GM21619 (cell line): ENCODE results near the gene UTF1.
"Not testable (repeated sequence)": the region's sequence is repeated elsewhere in the genome, so short reads cannot be mapped to it uniquely, and the experiment has no call there.

Experiments
- ATAC-seq: cut with Tn5 transposase; IDR thresholded peaks from one replicate; pipeline ENCODE4 v1.9.1; 2021; ENCODE audit not compliant: unreplicated experiment

Gene UTF1

DNA sequence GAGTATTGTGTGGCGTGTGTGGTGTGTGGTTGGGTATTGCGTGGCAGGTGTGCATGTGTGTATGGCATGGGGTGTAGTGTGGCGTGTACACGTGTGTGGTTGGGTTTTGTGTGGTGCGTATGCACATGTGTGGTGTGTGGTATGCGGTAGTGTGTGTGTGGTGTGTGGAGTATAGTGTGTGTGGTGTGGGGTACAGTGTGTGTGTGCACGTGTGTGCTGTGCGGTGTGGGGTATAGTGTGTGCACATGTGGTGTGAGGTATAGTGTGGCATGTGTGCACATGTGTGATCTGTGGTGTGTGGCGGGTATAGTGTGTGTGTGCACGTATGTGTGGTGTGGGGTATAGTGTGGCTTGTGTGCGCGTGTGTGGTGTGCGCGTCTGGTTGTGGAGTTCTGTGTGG is 20.9 kb upstream of the UTF1 start:
- no peak for ATAC-seq

DNA sequence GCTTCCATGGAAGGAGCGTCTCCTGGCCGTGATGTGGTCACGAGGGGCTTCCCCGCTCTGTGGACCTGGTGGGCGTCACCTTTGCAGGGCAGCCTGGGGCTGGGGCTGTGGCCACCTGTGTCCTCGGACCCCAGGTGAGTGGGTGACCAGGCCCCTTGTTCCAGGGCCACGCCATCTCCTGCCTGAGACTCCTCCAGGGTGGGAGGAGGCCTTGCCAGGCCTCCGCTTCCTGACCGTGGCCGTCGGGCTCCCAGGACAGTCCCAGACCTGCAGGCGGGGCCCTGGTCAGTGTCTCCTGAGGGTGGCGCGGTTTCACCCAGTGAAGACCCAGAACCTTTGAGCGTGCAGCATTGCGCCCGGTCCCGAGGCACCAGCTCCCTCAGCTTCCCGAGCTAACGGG is 20.4 kb upstream of the UTF1 start:
- ATAC-seq, result no peak

DNA sequence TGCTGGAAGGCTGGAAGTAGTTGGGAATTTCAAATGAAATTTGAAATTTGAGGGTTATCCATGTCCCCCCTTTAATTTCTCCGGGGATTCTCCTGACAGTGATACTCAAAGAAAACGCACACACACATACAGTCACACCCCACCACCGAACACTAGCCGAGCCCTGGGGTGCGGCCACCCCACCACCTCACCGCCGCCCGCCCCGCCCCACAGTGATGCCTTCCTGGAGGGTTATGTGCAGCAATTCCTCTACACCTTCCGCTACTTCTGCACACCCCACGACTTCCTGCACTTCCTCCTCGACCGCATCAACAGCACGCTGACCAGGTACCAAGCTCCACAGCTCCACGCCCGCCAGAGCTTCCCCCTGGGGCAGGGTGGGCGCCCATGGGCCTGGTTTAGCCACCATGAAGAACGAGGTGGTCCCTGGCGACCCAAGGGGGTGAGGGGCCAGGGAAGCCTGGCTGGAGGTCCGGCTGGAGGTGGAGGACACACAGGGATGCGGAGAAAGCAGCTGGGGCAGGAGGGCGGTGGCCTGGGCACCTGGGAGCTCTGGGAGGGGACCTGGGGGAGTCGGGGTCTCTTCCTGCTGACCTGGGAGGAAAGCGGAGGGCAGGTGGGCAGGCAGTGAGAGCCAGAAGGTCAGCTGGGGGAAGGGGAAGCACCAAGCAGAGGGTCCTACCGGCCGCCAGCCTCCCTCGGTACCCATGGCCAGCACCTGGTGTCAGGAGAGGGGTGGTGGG is 19.4 kb upstream of the UTF1 start:
- ATAC-seq, result no peak

DNA sequence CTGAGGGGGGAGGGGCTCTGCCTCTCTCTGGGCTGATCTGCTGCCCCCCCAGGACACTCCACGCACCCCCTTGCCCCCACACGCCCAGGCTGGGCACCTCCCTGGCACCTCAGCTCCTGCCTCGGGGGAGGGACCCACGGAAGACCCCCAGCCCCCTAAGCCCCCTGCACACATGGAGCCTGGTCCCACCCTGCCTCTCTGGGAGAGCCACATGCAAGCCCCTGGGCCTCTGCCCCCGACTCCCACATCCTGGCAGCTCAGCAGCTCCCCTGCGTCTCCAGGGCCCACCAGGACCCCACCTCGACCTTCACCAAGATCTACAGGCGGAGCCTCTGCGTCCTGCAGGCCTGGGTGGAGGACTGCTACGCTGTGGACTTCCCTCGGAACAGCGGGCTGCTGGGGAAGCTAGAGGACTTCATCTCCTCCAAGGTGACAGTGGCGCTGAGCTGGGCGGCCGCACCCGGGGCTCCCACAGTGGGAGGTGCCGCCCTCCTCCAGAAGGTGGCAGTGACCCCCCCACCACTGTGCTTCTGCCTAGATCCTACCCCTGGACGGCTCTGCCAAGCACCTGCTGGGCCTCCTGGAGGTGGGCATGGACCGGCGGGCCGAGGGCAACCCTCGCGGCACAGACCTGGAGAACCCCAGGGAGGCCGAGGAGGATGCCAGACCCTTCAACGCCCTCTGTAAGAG is 18.7 kb upstream of the UTF1 start:
- no peak for ATAC-seq

DNA sequence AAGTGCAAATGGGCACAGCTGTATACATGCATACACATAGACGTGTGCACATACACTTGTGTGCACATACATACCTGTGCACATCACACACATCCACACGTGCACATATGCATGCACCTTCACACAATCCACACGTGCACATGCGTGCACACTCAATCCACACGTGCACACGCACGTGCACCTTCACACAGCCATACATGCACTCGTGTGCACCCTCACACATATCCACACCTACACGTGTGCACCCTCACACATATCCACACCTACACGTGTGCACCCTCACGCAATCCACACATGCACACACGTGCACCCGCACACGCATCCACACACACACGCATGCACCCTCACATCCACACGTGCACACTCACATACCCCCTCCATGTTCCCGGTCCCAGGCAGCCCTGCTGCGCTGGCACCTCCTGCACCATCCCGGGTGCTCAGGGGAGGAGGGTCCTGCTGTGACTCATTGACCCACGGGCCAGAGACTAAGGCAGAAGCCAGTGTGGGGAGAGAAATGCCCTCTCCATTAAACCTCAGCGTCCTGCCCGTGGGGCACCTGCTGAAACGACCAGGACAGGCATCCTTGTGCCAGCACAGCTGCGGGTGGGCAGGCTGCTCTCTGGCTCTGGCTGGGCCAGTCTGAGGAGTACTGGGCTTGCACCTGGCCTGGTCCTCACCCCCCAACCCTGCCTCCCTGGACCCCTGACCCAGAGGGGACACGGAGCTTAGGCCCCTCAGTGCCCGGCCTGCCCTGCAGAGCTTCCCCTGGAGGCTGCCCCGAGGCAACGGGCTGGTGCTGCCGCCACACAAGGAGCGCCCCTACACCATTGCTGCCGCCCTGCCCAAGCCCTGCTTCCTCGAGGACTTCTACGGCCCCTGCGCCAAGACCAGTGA is 17.8 kb upstream of the UTF1 start:
- ATAC-seq, result no peak

DNA sequence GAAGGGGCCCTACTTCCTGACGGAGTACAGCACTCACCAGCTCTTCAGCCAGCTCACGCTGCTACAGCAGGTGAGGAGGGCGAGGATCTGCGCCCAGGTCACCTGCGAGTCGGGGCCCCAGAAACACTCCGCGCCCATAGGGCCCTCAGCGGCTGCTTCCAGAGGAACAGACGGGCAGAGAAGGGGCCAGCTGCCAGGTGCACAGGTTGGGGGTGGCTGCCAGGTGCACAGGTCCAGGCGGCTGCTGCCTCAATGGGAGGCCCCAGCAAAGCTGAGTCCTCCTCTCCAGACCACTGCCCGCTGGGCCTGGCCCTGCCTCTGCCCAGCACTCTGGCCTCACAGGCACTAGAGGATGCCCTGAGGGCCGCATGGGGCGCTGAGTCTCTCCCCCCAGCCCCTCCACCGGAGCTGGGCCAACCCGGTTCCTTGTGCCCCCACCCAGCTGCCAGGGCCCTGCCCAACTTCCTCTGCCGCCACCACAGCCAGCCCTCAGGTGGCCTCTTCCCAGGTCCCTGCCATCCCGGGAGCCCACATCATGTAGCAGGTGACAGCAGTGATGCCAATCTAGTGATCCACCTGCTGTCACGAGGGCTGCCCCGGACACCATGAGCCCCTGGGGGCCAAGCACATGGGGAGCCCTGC is 17.0 kb upstream of the UTF1 start:
- ATAC-seq, result no peak

DNA sequence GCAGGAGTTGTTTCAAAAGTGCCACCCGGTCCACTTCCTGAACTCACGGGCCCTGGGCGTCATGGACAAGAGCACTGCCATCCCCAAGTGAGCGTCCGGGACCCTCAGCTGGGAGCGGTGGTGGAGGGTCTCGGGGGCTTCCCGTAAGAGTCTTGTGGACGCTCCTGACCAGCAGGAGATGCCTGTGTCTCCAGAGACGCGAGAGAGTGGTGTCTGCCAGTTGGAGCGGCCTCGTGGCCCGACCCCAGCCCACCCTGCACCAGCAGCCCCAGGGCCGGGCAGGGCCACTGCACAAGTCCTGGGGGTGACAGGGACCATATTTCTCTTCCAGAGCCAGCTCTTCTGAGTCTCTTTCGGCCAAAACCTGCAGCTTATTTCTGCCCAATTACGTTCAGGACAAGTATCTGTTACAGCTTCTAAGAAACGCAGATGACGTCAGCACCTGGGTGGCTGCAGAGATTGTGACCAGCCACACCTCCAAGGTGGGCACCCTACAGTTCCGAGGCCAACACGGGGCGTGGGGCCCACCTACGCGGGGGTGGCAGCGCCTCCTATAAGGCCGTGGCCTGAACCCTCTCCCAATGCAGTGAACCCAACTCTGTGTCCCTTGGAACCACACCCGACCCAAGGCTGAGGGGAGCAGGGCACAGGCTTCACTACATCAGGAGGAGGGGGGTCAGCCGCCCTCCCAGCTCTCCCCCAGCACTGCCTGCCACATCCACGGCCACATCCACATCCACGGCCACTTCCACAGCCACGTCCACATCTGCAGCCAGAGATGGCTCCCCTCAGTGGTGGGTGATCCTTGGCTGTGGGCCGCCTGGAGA is 16.2 kb upstream of the UTF1 start:
- no peak for ATAC-seq

DNA sequence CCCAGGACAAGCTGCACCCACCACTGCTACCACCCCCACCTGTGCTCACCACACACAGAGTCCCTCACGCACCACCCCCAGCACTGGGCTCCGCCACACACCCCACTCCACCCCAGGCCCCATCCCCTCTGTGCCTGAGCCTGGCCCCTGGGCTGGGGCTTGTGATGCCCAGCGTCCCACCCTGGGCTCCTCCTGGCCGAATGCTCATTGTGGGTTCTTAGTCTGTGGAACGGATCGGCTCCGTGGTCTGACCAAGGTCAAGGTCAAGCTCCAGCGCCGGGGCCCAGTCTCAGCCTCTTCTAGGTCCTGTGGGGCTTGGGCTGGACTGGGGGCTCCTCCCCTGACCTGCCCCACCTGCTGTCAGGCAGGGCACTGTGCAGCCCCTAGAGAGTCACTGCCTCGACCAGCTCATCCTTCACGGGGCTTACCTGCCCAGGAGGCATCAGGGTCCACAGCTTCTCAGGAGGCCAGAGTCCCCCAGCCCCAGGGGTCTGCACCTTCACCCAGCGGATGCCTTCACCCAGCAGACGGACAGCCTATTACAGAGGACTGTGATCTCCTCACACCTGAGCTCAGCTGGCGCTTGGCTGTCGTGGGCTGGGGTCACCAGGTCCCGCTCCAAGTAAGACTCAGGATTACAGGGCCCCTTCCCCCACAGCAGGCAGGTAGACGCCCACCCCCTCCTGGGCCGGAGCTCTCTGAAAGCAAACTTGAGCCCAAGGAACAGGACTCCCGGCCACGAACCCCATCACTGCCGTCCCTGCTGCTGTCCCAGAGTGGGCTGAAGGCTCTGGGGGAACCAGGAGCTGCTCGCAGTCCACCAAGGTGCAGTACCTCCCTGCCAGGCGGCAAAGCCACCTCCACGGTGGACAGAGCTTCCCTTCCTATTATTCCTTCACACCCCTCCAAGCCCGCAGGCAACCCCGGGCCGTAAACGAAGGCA is 15.3 kb upstream of the UTF1 start:
- ATAC-seq, result no peak

DNA sequence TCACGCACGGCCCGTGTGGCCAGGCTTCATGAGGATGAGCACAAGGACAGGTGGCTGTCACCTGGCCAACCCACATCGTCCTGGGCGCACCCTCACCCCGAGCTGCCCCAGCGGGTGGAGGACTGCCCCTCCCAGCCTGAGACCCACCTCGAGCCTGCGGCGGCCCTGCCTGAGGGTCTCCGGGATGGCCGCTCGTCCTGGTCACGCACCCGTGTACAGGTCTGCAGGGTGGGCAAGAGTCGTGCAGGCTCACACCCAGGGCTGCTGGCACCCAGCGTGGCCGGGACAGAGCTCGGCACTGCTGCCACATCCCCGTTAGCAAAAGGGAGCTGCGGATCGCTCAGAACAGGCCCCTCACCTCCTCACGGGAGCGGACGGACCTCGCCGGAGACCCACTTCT is 14.4 kb upstream of the UTF1 start:
- no peak for ATAC-seq

DNA sequence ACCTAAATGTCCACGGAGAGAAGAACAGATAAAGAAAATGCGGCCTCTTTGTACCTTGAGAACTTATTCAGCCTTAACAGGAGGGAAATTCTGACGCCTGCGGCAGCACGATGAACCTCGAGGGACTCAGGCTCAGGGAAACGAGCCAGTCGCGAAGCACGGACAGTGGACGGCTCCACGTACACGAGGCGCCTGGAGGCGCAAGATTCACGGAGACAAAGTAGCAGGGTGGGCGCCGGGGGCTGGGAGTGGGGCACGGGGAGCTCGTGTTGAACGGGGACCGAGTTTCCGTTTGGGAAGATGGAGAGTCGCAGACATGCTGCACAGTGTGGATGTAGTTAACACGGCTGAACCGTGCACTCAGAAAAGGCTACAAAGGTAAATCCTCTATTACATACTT is 13.2 kb upstream of the UTF1 start:
- ATAC-seq, result no peak

DNA sequence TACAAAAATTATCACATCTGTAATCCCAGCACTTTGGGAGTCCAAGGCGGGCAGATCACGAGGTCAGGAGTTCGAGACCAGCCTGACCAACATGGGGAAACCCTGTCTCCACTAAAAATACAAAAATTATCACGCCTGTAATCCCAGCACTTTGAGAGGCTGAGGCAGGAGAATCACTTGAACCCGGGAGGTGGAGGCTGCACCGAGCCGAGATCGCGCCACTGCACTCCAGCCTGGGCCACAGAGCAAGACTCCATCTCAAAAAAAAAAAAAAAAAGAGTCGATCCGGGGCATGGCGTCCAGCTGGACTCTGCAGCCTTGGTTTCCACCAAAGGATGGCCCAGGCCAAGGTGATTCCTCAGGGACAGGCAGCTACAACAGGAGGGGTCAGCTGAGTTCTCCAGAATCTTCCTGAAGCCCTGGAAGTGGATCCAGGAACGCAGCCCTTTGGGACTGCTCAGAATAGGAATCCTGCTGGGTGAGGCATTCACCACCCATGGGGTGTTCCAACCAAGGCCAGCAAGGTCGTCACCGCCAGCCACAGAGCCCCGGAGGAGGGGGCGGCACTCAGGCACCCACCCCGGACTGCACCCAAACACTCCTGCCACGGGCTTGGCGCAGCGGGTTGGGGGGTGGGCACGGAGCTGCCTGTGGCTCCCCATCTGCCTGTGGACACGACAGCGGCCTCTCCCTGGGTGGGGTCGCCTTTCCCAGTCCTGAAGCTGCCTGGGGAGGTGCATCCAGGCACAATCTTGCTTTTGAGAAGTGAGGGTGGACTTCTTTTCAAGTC is 12.0 kb upstream of the UTF1 start:
- ATAC-seq, result no peak

DNA sequence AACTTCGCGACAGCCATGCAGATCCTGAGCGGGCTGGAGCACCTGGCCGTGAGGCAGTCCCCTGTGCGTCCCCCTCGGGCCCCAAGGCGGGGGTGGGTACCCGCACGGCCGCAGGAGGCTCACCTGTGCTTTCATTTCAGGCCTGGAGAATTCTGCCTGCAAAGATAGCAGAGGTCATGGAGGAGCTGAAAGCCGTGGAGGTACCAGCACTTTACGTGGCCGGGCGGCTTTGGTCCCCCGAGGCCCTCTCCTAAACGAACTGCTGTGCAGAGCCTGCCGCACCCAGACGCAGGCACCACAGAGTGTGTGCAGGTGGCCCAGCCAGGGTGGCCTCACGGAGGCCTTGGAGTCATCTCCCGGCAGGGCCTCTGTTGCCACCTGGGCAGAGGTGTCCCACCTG is 11.1 kb upstream of the UTF1 start:
- ATAC-seq, result no peak

DNA sequence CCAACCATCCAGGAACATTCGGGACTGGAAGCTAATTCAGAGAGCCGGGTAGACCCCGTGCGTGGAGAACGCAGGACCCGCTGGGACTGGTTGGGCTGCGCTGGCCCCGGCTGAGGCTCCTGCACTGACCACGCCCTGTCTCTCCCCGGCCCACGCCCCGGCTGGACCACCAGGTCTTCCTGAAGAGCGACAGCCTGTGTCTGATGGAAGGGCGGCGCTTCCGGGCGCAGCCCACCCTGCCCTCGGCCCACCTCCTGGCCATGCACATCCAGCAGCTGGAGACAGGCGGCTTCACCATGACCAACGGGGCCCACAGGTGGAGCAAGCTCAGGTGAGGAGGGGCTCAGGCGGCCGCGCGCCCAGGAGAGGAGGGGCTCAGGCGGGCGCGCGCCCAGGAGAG is 10.2 kb upstream of the UTF1 start:
- ATAC-seq, result no peak

DNA sequence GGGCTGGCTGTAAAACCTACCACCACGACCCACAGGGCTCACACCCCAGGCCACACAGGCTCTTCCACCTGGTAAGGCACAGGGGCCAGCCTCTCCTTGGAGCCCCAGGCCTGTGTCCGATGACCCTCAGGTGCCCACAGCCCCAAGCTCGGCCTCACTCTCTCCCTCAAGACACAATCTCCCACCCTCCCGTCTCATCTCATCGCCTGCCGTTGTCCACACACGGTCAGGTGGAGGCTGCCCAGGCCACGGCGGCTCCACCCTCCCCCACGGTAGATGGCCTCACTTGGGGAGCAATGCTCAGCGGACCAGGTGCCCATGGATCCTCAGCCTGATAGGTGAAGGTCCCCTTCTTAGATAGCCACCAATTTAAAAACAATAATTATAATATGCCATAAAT is 8.7 kb upstream of the UTF1 start:
- no peak for ATAC-seq

DNA sequence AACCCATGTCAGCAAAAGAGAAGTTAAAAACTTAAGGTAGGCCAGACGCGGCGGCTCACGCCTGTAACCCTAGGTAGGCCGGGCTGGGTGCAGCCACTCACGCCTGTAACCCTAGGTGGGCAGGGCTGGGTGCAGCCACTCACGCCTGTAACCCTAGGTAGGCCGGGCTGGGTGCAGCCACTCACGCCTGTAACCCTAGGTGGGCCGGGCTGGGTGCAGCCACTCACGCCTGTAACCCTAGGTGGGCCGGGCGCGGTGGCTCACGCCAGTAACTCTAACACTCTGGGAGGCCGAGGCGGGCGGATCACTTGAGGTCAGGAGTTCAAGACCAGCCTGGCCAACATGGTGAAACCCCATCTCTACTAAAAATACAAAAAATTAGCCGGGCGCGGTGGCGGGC is 8.3 kb upstream of the UTF1 start:
- not testable (repeated sequence) for ATAC-seq

DNA sequence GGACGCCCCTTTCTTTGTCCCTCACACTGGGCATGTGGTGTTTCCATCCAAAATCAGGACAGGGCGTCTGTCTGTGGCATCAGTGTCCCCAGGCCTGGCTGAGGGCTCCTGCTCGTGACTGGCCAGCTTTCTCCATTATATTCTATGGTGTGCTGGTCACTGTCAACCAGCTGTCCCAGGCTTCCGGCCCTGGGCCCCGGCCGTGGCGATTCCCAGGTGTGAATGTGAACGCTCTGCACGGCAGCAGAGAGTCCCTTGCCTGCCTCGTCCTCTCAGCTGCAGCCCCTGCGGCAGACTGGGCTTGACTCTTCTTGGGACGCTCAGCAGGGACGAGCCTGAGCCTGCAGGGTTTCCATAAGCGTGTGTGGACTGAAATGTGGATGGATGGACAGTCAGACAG is 5.9 kb upstream of the UTF1 start:
- ATAC-seq, result no peak

DNA sequence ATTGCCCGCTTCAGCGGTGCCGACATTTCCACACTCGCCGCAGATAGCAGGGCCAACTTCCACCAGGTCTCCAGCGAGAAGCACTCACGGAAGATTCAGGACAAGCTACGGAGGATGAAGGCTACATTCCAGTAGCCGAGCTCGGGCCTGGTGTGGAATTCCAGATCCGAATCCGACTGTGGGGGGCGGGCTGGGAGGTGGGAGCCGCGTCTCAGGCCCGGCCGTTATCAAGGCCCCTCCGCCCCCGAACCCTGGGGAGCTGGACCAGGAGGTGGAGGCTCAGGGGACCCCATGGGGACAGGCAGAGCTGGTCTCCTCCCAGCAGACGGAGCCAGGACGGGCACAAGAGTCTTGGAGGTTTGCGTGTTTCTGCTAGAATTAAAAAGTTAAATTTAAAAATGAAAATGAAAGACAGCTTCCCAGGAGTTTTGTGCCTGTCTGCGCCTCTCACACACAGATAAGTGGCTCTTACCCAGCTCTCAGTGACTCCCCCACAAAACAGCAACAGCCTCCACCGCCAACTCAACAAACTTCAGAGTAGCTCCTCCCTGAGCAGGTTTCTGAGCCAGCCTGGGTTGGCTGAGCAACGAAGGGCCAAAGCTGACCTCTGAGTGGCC is 5.2 kb upstream of the UTF1 start:
- ATAC-seq, result no peak

DNA sequence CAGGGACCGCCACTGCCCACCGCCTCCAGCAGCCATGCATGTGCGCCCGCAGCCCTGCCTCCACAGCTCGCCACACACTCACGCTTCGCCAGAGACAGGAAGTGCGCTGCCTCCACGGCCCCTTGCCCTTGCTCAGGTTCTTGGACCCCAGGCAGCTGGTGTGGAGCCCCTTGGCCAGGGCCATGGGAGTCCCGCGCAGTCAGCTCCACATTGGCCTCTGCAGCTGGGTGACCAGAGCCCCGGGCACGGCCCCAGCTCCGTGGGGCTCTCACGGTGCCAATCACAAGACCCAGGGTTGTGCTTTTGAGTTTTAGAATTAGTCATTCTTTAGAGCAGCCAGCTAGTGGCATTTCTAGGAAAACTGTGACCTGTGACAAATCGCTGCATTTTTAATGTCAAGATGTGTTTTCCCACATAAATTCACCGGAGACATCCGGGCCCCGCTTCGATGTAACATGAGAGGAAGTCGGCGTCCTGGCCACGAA is 4.3 kb upstream of the UTF1 start:
- no peak for ATAC-seq
